ENCODE measurements around the gene AQP12A. TPM values are rescaled to one million over a fixed set of nuclear protein-coding genes. Genes with fewer than 3 reads are reported as not detected.

Gene AQP12A
- total RNA-seq, 1 experiment from 2014 or later: not detected

- H3K36me3 ChIP-seq (ENCODE audit: control insufficient read depth, insufficient read depth, low read length): no peaks in the 10 kb centered on the region
- H3K4me1 ChIP-seq (ENCODE audit: control insufficient read depth, insufficient read depth, low read length): no peaks in the 10 kb centered on the region; the same call in 1 of the 2 replicates
- DNase-seq (ENCODE audit: low read depth, low spot score): no peak
- H3K4me3 ChIP-seq (ENCODE audit: low read depth in 2 of 2, low read length in 2 of 2): no peak overlapping the region
- H3K27me3 ChIP-seq (ENCODE audit: control insufficient read depth, insufficient read depth, low read length): no peaks in the 10 kb centered on the region
- no peak for TF ChIP-seq REST (IDR thresholded peaks at IDR 0.05; ENCODE audit: insufficient read depth in 1 of 2, low read depth in 2 of 2, low read length in 1 of 2)
- TF ChIP-seq TCF7L2 (IDR thresholded peaks at IDR 0.05; ENCODE audit: low read depth, low read length): no peak
- TF ChIP-seq POLR2AphosphoS5 (IDR thresholded peaks at IDR 0.05; ENCODE audit: low read depth, low read length): no peak
- TF ChIP-seq, protein P1, sequence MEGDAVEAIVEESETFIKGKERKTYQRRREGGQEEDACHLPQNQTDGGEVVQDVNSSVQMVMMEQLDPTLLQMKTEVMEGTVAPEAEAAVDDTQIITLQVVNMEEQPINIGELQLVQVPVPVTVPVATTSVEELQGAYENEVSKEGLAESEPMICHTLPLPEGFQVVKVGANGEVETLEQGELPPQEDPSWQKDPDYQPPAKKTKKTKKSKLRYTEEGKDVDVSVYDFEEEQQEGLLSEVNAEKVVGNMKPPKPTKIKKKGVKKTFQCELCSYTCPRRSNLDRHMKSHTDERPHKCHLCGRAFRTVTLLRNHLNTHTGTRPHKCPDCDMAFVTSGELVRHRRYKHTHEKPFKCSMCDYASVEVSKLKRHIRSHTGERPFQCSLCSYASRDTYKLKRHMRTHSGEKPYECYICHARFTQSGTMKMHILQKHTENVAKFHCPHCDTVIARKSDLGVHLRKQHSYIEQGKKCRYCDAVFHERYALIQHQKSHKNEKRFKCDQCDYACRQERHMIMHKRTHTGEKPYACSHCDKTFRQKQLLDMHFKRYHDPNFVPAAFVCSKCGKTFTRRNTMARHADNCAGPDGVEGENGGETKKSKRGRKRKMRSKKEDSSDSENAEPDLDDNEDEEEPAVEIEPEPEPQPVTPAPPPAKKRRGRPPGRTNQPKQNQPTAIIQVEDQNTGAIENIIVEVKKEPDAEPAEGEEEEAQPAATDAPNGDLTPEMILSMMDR (IDR thresholded peaks at IDR 0.05): no peak
- no peak for TF ChIP-seq SIN3A (IDR thresholded peaks at IDR 0.05; ENCODE audit: borderline replicate concordance, insufficient read depth, low read depth, low read length)
- no peak overlapping the region for H3K27ac ChIP-seq (ENCODE audit: low read length)
- CTCF ChIA-PET: no interaction called here
- POLR2A ChIA-PET: interaction anchor here (0.6 kb wide), 1 partner anchor 306 kb away, joined by 4 read pairs; no protein-coding TSS in a partner anchor
- no peak for ATAC-seq
- intact Hi-C loops (cut with micrococcal nuclease; ENCODE audit: unreplicated experiment): no loop called here
- BruUV-seq (replicated peaks): no TSS peak
- in situ Hi-C loops (cut with HindIII; ENCODE audit: low pct_unique_long_range_greater_than_20kb, low sequenced_read_pairs): no loop called here
- no peaks in the 10 kb centered on the region for H3K9me3 ChIP-seq (ENCODE audit: control insufficient read depth, insufficient read depth, low read depth, low read length)
These were observed 26.3 kb downstream of the AQP12A start for GRCh38 chr2:240717681-240718581.

DNA sequence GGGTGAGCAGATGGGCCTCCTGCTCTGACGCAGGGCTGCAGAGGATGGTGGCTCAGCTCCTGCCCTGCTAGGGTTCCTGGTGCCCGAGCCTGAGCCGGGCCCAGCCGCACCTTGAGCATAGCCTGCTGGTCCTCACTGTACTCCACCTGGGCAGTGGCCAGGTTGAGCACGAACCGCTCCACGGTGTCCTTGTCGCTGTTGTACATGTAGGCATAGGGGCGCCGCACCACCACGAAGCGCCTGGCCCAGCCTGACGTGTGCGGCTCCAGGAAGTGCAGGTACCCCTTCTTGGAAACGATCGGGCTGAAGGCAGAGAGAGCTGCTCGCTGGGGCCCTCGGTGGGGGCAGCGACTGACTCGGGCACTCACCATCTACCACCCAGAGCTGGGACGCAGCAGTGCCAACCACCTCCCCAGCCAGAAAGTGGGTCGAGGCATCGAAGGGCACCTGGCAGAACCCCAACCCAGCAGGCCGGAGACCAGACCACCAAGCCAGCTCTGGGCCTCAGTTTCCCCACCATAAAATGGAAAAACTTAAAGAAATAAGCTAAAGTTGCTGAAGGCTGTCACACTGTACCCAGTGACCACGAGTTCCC, 27.3 kb downstream of the AQP12A start:
- TF ChIP-seq TCF7L2 (IDR thresholded peaks at IDR 0.05; ENCODE audit: low read depth, low read length): no peak
- no peak for TF ChIP-seq REST (IDR thresholded peaks at IDR 0.05; ENCODE audit: insufficient read depth in 1 of 2, low read depth in 2 of 2, low read length in 1 of 2)
- TF ChIP-seq, protein P1 (IDR thresholded peaks at IDR 0.05): no peak
- TF ChIP-seq POLR2AphosphoS5 (IDR thresholded peaks at IDR 0.05; ENCODE audit: low read depth, low read length): no peak
- TF ChIP-seq SIN3A (IDR thresholded peaks at IDR 0.05; ENCODE audit: borderline replicate concordance, insufficient read depth, low read depth, low read length): no peak
- Histone ChIP-seq H3K4me1 (ENCODE audit: control insufficient read depth, insufficient read depth, low read length) (no peaks in the 10 kb centered on the region; the same call in 1 of the 2 replicates), H3K27me3 (ENCODE audit: control insufficient read depth, insufficient read depth, low read length) (no peaks in the 10 kb centered on the region), H3K27ac (ENCODE audit: low read length) (no peak overlapping the region), H3K4me3 (ENCODE audit: low read depth in 2 of 2, low read length in 2 of 2) (no peak overlapping the region), H3K9me3 (ENCODE audit: control insufficient read depth, insufficient read depth, low read depth, low read length) (no peaks in the 10 kb centered on the region), H3K36me3 (ENCODE audit: control insufficient read depth, insufficient read depth, low read length) (no peaks in the 10 kb centered on the region)
- in situ Hi-C loops (cut with HindIII; ENCODE audit: low pct_unique_long_range_greater_than_20kb, low sequenced_read_pairs) (no loop called here), intact Hi-C loops (cut with micrococcal nuclease; ENCODE audit: unreplicated experiment) (no loop called here)
- ChIA-PET POLR2A (no interaction called here), CTCF (no interaction called here)
- no TSS peak for BruUV-seq (replicated peaks)
- ATAC-seq (no peak), DNase-seq (ENCODE audit: low read depth, low spot score) (no peak)
